ENCODE data around the gene NFKBIL1.

GRCh38 chr6:31558318-31558625 lies 10.9 kb downstream of the NFKBIL1 start:
- TF ChIP-seq POLR2A (IDR thresholded peaks at IDR 0.05; ENCODE audit: low read depth, low read length) (no peak), POLR2AphosphoS5 (IDR thresholded peaks at IDR 0.05; ENCODE audit: low read depth, low read length) (no peak), TAF1 (IDR thresholded peaks at IDR 0.05; ENCODE audit: low read depth, low read length) (no peak)

Data from GM12891 (cell line).